GM23338 (cell line): ENCODE measurements around the gene CUBN. TPM values are rescaled to one million over a fixed set of nuclear protein-coding genes. Genes with fewer than 3 reads are reported as not detected.

Experiments used
- ATAC-seq: fragments of 200-7000 bp; cut with Tn5 transposase; 3 replicates; pipeline ENCODE4 v1.9.1; 2020
- DNase-seq: peaks from one replicate; pipeline ENCODE4 v3.0.0-alpha.2; 2015; ENCODE audit warnings: low spot score
- H2AFZ ChIP-seq: fragments of 200-600 bp; sonication (generic); 2 replicates; pipeline ENCODE4 v1.8.0; 2016; ENCODE audit warnings: antibody characterized with exemption, mild to moderate bottlenecking, moderate library complexity
- H3F3A ChIP-seq: fragments of 200-600 bp; sonication (generic); replicated peaks from 2 replicates; pipeline ENCODE4 v1.8.0; 2017; ENCODE audit warnings: antibody characterized with exemption, mixed run types, low read depth
- H3K27ac ChIP-seq: fragments of 200-600 bp; sonication (generic); 2 replicates; pipeline ENCODE4 v1.6.1; 2016; ENCODE audit warnings: low read depth
- H3K27me3 ChIP-seq: fragments of 200-600 bp; sonication (generic); 2 replicates; pipeline ENCODE4 v1.8.0; 2016; ENCODE audit warnings: mild to moderate bottlenecking, mixed run types, moderate library complexity; ENCODE audit not compliant: insufficient read depth
- H3K36me3 ChIP-seq: fragments of 200-600 bp; sonication (generic); 2 replicates; pipeline ENCODE4 v1.8.0; 2016; ENCODE audit warnings: mild to moderate bottlenecking; ENCODE audit not compliant: insufficient read depth
- H3K4me1 ChIP-seq: fragments of 200-600 bp; sonication (generic); 2 replicates; pipeline ENCODE4 v1.8.0; 2016; ENCODE audit warnings: mild to moderate bottlenecking, moderate library complexity; ENCODE audit not compliant: insufficient read depth
- H3K4me2 ChIP-seq: fragments of 200-600 bp; sonication (generic); 2 replicates; pipeline ENCODE4 v1.7.1; 2017; ENCODE audit warnings: mixed run types
- H3K4me3 ChIP-seq: fragments of 200-600 bp; sonication (generic); 2 replicates; pipeline ENCODE4 v1.6.1; 2016; ENCODE audit warnings: mixed run types
- H3K79me2 ChIP-seq: fragments of 200-600 bp; sonication (generic); replicated peaks from 2 replicates; pipeline ENCODE4 v1.8.0; 2017; ENCODE audit warnings: mild to moderate bottlenecking; ENCODE audit not compliant: insufficient read depth
- H3K9me2 ChIP-seq: fragments of 200-600 bp; sonication (generic); 2 replicates; pipeline ENCODE4 v1.8.0; 2017; ENCODE audit not compliant: insufficient read depth
- H4K20me1 ChIP-seq: fragments of 200-600 bp; sonication (generic); replicated peaks from 2 replicates; pipeline ENCODE4 v1.8.0; 2017; ENCODE audit warnings: mild to moderate bottlenecking; ENCODE audit not compliant: insufficient read depth
- H3K27ac Mint-ChIP-seq: 2 replicates; pipeline ENCODE4 v1.8.0; 2020; ENCODE audit warnings: inconsistent platforms, mild to moderate bottlenecking, moderate library complexity, mixed read lengths
- H3K27me3 Mint-ChIP-seq: 3 replicates; pipeline ENCODE4 v1.8.0; 2022; ENCODE audit warnings: low read depth, mild to moderate bottlenecking, moderate library complexity, mixed read lengths, inconsistent platforms; ENCODE audit not compliant: insufficient read depth, poor library complexity
- H3K36me3 Mint-ChIP-seq: 3 replicates; pipeline ENCODE4 v1.8.0; 2021; ENCODE audit warnings: low read depth, mild to moderate bottlenecking, inconsistent platforms, moderate library complexity, mixed read lengths
- H3K4me1 Mint-ChIP-seq: 3 replicates; pipeline ENCODE4 v1.8.0; 2020; ENCODE audit warnings: mild to moderate bottlenecking, inconsistent platforms, mixed read lengths
- H3K4me3 Mint-ChIP-seq: 3 replicates; pipeline ENCODE4 v1.8.0; 2021; ENCODE audit warnings: moderate library complexity, mild to moderate bottlenecking, inconsistent platforms, mixed read lengths
- H3K9me3 Mint-ChIP-seq: 3 replicates; pipeline ENCODE4 v1.8.0; 2020; ENCODE audit warnings: moderate library complexity, mild to moderate bottlenecking, inconsistent platforms, mixed read lengths
- CTCF ChIP-seq, 2 experiments: fragments of 200-600 bp in 1 of 2; sonication (generic) in 1 of 2; conservative IDR thresholded peaks; 2 replicates each; pipeline versions ENCODE4 v1.5.1 to v1.6.1; 2016 to 2017; ENCODE audit warnings: antibody characterized with exemption in 2 of 2, low read depth in 2 of 2, mild to moderate bottlenecking in 2 of 2, moderate library complexity in 1 of 2
- ETS1 ChIP-seq: IDR thresholded peaks from 2 replicates; pipeline ENCODE4 v1.6.1; 2016; ENCODE audit warnings: antibody characterized with exemption
- EZH2 ChIP-seq: fragments of 200-600 bp; sonication (generic); IDR thresholded peaks from one replicate; pipeline ENCODE4 v1.8.0; 2017; ENCODE audit warnings: antibody characterized with exemption, mild to moderate bottlenecking, low read depth; ENCODE audit not compliant: unreplicated experiment
- EZH2phosphoT487 ChIP-seq: fragments of 200-600 bp; sonication (generic); IDR thresholded peaks from one replicate; pipeline ENCODE4 v1.8.1; 2018; ENCODE audit warnings: antibody characterized with exemption; ENCODE audit not compliant: unreplicated experiment
- JUNB ChIP-seq: IDR thresholded peaks from one replicate; pipeline ENCODE4 v1.6.1; 2016; ENCODE audit warnings: antibody characterized with exemption; ENCODE audit not compliant: unreplicated experiment
- NANOG ChIP-seq: IDR thresholded peaks from 2 replicates; pipeline ENCODE4 v1.6.1; 2016; ENCODE audit warnings: antibody characterized with exemption, borderline replicate concordance
- POLR2AphosphoS5 ChIP-seq: IDR thresholded peaks from 2 replicates; pipeline ENCODE4 v1.6.1; 2016; ENCODE audit warnings: antibody characterized with exemption, low read depth
- REST ChIP-seq: IDR thresholded peaks from one replicate; pipeline ENCODE4 v1.6.1; 2018; ENCODE audit warnings: antibody characterized with exemption; ENCODE audit not compliant: unreplicated experiment
- STAT1 ChIP-seq: IDR thresholded peaks from one replicate; pipeline ENCODE4 v1.6.1; 2016; ENCODE audit warnings: antibody characterized with exemption; ENCODE audit not compliant: unreplicated experiment
- ZNF114 ChIP-seq: fragments of 250-450 bp; sonication (Bioruptor Pico); IDR thresholded peaks from 2 replicates; pipeline ENCODE4 v1.5.0; 2020; ENCODE audit warnings: mild to moderate bottlenecking, moderate library complexity
- ZNF331 ChIP-seq: fragments of 250-450 bp; sonication (Bioruptor Pico); IDR thresholded peaks from 2 replicates; pipeline ENCODE4 v1.5.0; 2020; ENCODE audit warnings: low read depth, mild to moderate bottlenecking, moderate library complexity
- polyA plus RNA-seq: library from polyadenylated mRNA; unstranded; fragments of >200 nt; fragmentation: Nextera tagmentation; extraction: Ambion mirVana; gene quantifications from 2 replicates; pipeline ENCODE4 v1.2.1, GENCODE V29; 2016
- total RNA-seq: library from RNA; depleted of rRNA; stranded (reverse); fragments of >200 nt; shearing (Covaris generic); gene quantifications from 2 replicates; pipeline ENCODE4 v1.2.3, GENCODE V29; 2014

CUBN gene
- total and polyA plus RNA-seq, 2 experiments from 2014 or later: 0.06 to 1.8 TPM

GRCh38 chr10:16853201-16853600 is 276.4 kb downstream of the CUBN start:
- Histone ChIP-seq H3K27ac (no peak overlapping the region), H3K4me1 (peaks cover 21% of the 10 kb centered on the region), H3K4me2 (no peak overlapping the region), H3F3A (no peaks in the 10 kb centered on the region), H3K4me3 (no peak overlapping the region), H3K9me2 (no peaks in the 10 kb centered on the region), H3K36me3 (no peaks in the 10 kb centered on the region), H3K79me2 (no peaks in the 10 kb centered on the region), H2AFZ (no peak overlapping the region), H3K27me3 (no peaks in the 10 kb centered on the region), H4K20me1 (no peaks in the 10 kb centered on the region)
- DNase-seq (peak; percentile 32), ATAC-seq (no peak)
- Mint-ChIP-seq H3K4me3 (no peak overlapping the region), H3K4me1 (peaks cover 21% of the 10 kb centered on the region), H3K27ac (no peak overlapping the region), H3K27me3 (peaks cover 1% of the 10 kb centered on the region), H3K36me3 (no peaks in the 10 kb centered on the region), H3K9me3 (no peaks in the 10 kb centered on the region)
- TF ChIP-seq CTCF (conservative IDR thresholded peaks at IDR 0.05; ENCODE audit: low read depth in 2 of 2) (peak; percentile 46 to 69), JUNB (no peak)

- TF ChIP-seq EZH2phosphoT487: no peak
- no peak for TF ChIP-seq ZNF331 (CRISPR knock-in tag)
- TF ChIP-seq POLR2AphosphoS5: no peak
- TF ChIP-seq REST: no peak
- TF ChIP-seq STAT1: no peak
- no peak for TF ChIP-seq EZH2
- no peak for TF ChIP-seq ETS1
- TF ChIP-seq ZNF114: no peak
- no peak for TF ChIP-seq NANOG
- TF ChIP-seq CTCF (conservative IDR thresholded peaks at IDR 0.05; ENCODE audit: low read depth in 2 of 2): no peak
- peaks cover 21% of the 10 kb centered on the region for H3K4me1 Mint-ChIP-seq
- no peak overlapping the region for H3K27ac Mint-ChIP-seq
- H3K9me2 ChIP-seq: no peaks in the 10 kb centered on the region
- no peaks in the 10 kb centered on the region for H3K9me3 Mint-ChIP-seq
- no peaks in the 10 kb centered on the region for H3K36me3 Mint-ChIP-seq
- no peaks in the 10 kb centered on the region for H3K27me3 ChIP-seq
- H4K20me1 ChIP-seq: no peaks in the 10 kb centered on the region
- peaks cover 21% of the 10 kb centered on the region for H3K4me1 ChIP-seq
- H3F3A ChIP-seq: no peaks in the 10 kb centered on the region
- H2AFZ ChIP-seq: no peak overlapping the region
- no peaks in the 10 kb centered on the region for H3K36me3 ChIP-seq
- DNase-seq: no peak
- peaks cover 1% of the 10 kb centered on the region for H3K27me3 Mint-ChIP-seq
- H3K79me2 ChIP-seq: no peaks in the 10 kb centered on the region
- no peak overlapping the region for H3K4me3 ChIP-seq
- no peak overlapping the region for H3K4me3 Mint-ChIP-seq
- no peak overlapping the region for H3K4me2 ChIP-seq
- no peak overlapping the region for H3K27ac ChIP-seq
- ATAC-seq: no peak
Measured at GRCh38 chr10:16852624-16853023, 277.0 kb downstream of the CUBN start.
